HL-60 (cell line): ENCODE results near the gene ZFAND3.

Experiments used
- DNase-seq, 2 experiments: peaks; one replicate each; pipeline ENCODE4 v3.0.0-alpha.2; 2010 to 2020; ENCODE audit warnings: low read depth in 1 of 2, low spot score in 1 of 2
- H3K27ac ChIP-seq: fragments of 250-450 bp; sonication (Bioruptor Pico); replicated peaks from 2 replicates; pipeline ENCODE4 v1.5.1; 2020; ENCODE audit warnings: mild to moderate bottlenecking, moderate library complexity
- H3K27me3 ChIP-seq: fragments of 250-450 bp; sonication (Bioruptor Pico); 2 replicates; pipeline ENCODE4 v1.5.1; 2021; ENCODE audit warnings: mild to moderate bottlenecking, moderate library complexity; ENCODE audit not compliant: insufficient read depth, poor library complexity, severe bottlenecking
- H3K4me3 ChIP-seq: replicated peaks from 2 replicates; pipeline ENCODE4 v1.5.1; 2011; ENCODE audit warnings: mild to moderate bottlenecking, control low read depth, low read length; ENCODE audit not compliant: insufficient read depth
- GABPA ChIP-seq: IDR thresholded peaks from 2 replicates; pipeline ENCODE4 v1.6.1; 2012; ENCODE audit warnings: low read depth
- POLR2AphosphoS5 ChIP-seq: IDR thresholded peaks from 2 replicates; pipeline ENCODE4 v1.6.1; 2012; ENCODE audit warnings: low read depth
- SPI1 ChIP-seq: IDR thresholded peaks from 2 replicates; pipeline ENCODE4 v1.6.1; 2012; ENCODE audit warnings: low read depth, mild to moderate bottlenecking, borderline replicate concordance
- TF ChIP-seq, protein P1 (sequence below): IDR thresholded peaks from one replicate; pipeline ENCODE4 v1.5.1; 2011; ENCODE audit warnings: low read length, control low read depth, inconsistent platforms; ENCODE audit not compliant: insufficient read depth
- TF ChIP-seq, protein P2 (sequence below): IDR thresholded peaks from 2 replicates; pipeline ENCODE4 v1.6.1; 2012; ENCODE audit warnings: low read depth; ENCODE audit not compliant: insufficient replicate concordance

Gene ZFAND3

DNA sequence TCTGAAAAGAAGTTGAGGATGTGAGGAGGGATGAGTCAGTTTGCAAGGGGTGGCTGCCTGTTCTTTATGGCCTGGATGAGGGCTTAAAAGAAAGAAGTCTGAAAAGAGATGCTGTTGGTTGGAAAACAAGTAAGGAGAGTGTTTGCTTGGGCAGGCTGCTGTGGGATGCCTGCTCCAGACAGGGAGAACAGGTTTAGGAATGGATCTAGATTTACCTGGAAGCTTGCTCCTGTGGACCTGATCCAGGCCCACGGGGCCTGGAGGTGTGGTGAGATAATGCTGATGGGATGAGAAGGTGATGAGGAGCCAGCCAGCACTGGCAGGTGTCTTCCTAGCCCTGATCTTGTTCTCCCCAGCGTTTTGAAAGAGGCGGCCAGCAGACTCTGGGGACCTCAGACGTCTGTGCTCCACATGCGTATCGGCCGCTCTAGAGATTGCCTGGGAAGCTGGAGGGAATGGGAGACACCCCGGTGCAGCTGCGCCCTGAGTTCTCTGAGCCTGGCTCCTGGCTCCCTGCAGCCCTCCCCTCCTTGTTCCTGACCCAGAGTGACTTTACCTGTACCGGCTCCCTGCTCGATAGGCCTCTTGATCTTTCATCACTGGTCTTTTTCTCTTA, 331.3 kb downstream of the ZFAND3 start:
- DNase-seq = no peak
- Histone ChIP-seq H3K27ac (no peak overlapping the region), H3K27me3 (no peaks in the 10 kb centered on the region), H3K4me3 (no peak overlapping the region)
- TF ChIP-seq SPI1 (no peak), POLR2AphosphoS5 (no peak)
- TF ChIP-seq, protein P1, sequence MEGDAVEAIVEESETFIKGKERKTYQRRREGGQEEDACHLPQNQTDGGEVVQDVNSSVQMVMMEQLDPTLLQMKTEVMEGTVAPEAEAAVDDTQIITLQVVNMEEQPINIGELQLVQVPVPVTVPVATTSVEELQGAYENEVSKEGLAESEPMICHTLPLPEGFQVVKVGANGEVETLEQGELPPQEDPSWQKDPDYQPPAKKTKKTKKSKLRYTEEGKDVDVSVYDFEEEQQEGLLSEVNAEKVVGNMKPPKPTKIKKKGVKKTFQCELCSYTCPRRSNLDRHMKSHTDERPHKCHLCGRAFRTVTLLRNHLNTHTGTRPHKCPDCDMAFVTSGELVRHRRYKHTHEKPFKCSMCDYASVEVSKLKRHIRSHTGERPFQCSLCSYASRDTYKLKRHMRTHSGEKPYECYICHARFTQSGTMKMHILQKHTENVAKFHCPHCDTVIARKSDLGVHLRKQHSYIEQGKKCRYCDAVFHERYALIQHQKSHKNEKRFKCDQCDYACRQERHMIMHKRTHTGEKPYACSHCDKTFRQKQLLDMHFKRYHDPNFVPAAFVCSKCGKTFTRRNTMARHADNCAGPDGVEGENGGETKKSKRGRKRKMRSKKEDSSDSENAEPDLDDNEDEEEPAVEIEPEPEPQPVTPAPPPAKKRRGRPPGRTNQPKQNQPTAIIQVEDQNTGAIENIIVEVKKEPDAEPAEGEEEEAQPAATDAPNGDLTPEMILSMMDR = no peak

DNA sequence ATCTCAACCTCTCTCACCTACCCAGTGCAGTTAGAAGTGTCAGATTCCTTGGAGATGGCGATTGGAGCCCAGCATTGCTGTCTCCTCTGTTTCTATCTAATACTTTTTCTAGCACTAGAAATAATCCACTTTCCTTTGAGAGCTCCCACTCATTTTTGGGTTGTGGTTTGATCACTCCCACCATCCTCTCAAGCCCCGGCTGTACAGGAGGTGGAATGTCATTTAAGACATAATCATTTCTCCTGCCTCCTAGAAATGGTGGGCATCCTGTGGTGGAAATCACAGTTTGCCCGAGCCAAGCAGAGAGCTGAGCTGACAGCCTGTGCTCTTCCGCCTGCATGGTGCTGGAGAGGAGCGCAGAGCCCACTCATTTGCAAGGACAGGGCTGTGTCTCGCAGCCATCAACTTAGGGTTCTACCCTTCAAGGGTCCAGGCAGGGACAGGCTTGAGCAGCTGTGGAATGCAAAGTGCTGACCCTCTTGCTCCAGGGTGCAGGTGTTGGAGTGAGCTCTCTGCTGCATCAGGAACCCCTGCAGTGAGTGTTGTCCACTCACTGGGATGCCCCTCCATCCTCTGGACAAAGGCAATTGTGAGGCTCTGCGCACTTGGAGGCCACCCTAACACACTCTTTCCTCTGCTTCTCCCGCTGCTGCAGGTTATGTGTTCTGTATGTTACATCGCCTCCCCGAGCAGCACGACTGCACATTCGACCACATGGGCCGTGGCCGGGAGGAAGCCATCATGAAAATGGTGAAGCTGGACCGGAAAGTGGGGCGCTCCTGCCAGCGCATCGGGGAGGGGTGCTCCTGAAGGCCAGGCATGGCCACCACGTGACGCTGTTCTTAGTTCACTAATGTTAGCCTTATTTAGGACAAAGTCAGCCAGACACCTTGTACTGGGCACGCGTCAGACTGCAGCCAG, 332.3 kb downstream of the ZFAND3 start:
- no peaks in the 10 kb centered on the region for H3K27me3 ChIP-seq
- TF ChIP-seq, protein P2, sequence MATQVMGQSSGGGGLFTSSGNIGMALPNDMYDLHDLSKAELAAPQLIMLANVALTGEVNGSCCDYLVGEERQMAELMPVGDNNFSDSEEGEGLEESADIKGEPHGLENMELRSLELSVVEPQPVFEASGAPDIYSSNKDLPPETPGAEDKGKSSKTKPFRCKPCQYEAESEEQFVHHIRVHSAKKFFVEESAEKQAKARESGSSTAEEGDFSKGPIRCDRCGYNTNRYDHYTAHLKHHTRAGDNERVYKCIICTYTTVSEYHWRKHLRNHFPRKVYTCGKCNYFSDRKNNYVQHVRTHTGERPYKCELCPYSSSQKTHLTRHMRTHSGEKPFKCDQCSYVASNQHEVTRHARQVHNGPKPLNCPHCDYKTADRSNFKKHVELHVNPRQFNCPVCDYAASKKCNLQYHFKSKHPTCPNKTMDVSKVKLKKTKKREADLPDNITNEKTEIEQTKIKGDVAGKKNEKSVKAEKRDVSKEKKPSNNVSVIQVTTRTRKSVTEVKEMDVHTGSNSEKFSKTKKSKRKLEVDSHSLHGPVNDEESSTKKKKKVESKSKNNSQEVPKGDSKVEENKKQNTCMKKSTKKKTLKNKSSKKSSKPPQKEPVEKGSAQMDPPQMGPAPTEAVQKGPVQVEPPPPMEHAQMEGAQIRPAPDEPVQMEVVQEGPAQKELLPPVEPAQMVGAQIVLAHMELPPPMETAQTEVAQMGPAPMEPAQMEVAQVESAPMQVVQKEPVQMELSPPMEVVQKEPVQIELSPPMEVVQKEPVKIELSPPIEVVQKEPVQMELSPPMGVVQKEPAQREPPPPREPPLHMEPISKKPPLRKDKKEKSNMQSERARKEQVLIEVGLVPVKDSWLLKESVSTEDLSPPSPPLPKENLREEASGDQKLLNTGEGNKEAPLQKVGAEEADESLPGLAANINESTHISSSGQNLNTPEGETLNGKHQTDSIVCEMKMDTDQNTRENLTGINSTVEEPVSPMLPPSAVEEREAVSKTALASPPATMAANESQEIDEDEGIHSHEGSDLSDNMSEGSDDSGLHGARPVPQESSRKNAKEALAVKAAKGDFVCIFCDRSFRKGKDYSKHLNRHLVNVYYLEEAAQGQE = no peak
- no peak for TF ChIP-seq SPI1
- TF ChIP-seq, protein P1 = no peak
- no peak for TF ChIP-seq POLR2AphosphoS5
- no peak for TF ChIP-seq GABPA
- H3K4me3 ChIP-seq = no peak overlapping the region
- no peak for DNase-seq
- H3K27ac ChIP-seq = no peak overlapping the region

DNA sequence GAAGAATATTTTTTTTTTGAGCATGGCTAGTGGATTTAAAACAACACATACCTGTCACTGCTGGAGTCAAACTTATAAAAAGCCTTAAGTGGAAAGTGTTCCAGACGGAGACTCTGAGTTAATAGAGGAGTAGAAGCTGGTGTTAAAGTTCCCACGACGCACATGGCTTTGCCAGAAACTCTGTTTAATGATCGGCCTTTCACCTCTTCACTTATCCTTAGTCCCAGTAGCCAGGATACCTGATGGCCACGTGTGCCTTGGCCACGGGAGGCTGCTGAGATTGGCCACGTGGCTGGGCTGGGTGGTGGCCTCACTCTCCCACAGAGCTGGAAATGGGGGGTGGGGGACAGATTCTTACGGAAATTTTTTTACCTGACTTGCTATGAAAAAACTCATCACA, 333.1 kb downstream of the ZFAND3 start:
- no peak overlapping the region for H3K4me3 ChIP-seq
- no peak for DNase-seq
- TF ChIP-seq, protein P2 = no peak
- TF ChIP-seq, protein P1 = no peak
- no peak overlapping the region for H3K27ac ChIP-seq
- no peaks in the 10 kb centered on the region for H3K27me3 ChIP-seq
